Measurements from ENCODE around the gene SLC6A3. TPM values are rescaled to one million over a fixed set of nuclear protein-coding genes. Genes with fewer than 3 reads are reported as not detected.

The SLC6A3 gene
- polyA plus RNA-seq, 1 experiment, result not detected

DNA sequence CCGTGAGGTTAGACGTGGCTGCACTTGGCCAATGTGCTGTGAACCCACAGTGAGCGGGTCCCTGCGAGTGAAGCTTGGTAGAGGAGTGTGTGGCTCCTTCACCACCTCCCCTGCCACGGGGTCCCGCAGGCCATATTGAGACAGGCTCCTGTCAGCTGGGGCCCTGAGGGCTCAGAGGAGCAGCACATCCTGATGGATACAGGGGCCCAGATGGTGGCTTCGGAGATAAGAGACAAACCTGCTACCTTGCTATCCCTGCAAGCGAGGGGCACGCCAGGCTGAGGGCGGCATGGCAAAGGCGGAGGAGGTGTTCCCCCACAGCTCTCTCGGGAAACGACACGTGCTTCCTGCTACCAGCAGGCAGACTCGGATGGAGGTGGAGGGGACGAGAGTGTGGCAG lies 33.1 kb downstream of the SLC6A3 start:
- no peak overlapping the region for H3K27ac ChIP-seq (ENCODE audit: low read depth, low read length)
- ChIA-PET POLR2A (no interaction called here), CTCF (no interaction called here)
- H3K4me3 ChIP-seq (ENCODE audit: low read depth, low read length), result no peak overlapping the region
- H3K9me3 ChIP-seq (ENCODE audit: control insufficient read depth, insufficient read depth, low read length), result peaks cover 5% of the 10 kb centered on the region; the same call in 1 of the 2 replicates
- peaks cover 8% of the 10 kb centered on the region for H3K27me3 ChIP-seq (ENCODE audit: control insufficient read depth, insufficient read depth, low read length)
- no peak for DNase-seq (ENCODE audit: low read depth, low spot score)
- TF ChIP-seq, protein P1, sequence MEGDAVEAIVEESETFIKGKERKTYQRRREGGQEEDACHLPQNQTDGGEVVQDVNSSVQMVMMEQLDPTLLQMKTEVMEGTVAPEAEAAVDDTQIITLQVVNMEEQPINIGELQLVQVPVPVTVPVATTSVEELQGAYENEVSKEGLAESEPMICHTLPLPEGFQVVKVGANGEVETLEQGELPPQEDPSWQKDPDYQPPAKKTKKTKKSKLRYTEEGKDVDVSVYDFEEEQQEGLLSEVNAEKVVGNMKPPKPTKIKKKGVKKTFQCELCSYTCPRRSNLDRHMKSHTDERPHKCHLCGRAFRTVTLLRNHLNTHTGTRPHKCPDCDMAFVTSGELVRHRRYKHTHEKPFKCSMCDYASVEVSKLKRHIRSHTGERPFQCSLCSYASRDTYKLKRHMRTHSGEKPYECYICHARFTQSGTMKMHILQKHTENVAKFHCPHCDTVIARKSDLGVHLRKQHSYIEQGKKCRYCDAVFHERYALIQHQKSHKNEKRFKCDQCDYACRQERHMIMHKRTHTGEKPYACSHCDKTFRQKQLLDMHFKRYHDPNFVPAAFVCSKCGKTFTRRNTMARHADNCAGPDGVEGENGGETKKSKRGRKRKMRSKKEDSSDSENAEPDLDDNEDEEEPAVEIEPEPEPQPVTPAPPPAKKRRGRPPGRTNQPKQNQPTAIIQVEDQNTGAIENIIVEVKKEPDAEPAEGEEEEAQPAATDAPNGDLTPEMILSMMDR (IDR thresholded peaks at IDR 0.05; ENCODE audit: low read depth, low read length), result no peak

GRCh38 chr5:1411099-1411498 lies 34.1 kb downstream of the SLC6A3 start:
- TF ChIP-seq, protein P1 (IDR thresholded peaks at IDR 0.05; ENCODE audit: low read depth, low read length), result no peak
- CTCF ChIA-PET, result no interaction called here

GRCh38 chr5:1410156-1411014 lies 34.9 kb downstream of the SLC6A3 start:
- H3K27ac ChIP-seq (ENCODE audit: low read depth, low read length), result no peak overlapping the region
- POLR2A ChIA-PET, result no interaction called here
- no peak overlapping the region for H3K4me3 ChIP-seq (ENCODE audit: low read depth, low read length)
- TF ChIP-seq, protein P1 (IDR thresholded peaks at IDR 0.05; ENCODE audit: low read depth, low read length), result no peak
- peaks cover 8% of the 10 kb centered on the region for H3K27me3 ChIP-seq (ENCODE audit: control insufficient read depth, insufficient read depth, low read length)
- CTCF ChIA-PET, result no interaction called here
- DNase-seq (ENCODE audit: low read depth, low spot score), result no peak
- peaks cover 5% of the 10 kb centered on the region; the same call in 1 of the 2 replicates for H3K9me3 ChIP-seq (ENCODE audit: control insufficient read depth, insufficient read depth, low read length)

More at GRCh38 chr5:1411099-1411498, 34.1 kb downstream of the SLC6A3 start:
- Histone ChIP-seq H3K27me3 (ENCODE audit: control insufficient read depth, insufficient read depth, low read length) (peaks cover 8% of the 10 kb centered on the region), H3K27ac (ENCODE audit: low read depth, low read length) (no peak overlapping the region), H3K4me3 (ENCODE audit: low read depth, low read length) (no peak overlapping the region), H3K9me3 (ENCODE audit: control insufficient read depth, insufficient read depth, low read length) (peaks cover 5% of the 10 kb centered on the region; the same call in 1 of the 2 replicates)
- DNase-seq (ENCODE audit: low read depth, low spot score), result no peak
- POLR2A ChIA-PET, result no interaction called here

DNA sequence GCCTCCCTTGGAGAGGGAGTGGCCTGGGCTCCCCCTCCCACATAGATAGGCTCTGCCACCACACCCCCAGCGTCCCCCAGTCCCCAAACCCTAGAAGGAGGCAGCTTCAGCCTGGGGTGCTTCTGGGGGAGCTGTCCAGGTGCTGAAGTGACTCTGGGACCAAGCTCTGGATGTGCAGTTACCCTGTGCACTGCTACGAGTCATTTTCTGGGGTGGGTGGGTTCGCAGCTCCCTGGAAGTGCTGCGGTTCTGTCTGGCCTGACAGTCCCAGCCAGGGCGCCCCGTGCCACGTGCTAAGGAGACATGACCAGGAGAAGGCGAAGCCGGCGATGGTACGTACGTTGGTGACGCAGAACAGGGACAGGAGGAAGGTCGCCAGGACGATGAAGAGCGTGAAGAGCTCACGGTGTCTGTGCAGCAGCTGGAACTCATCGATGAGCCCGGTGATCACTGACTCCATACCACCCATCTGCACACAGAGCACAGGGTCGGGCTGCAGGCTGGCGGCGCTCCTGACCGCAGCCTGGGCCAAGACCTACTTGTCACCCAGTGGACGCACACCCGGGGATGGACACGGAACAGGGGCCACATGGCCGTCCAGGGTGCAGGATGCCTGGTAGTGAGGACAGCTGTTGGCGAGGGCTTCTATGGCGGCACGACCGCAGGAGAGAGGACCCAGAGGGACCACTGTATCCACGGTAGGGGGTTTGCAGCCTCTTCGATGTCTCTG lies 35.7 kb downstream of the SLC6A3 start:
- no peak for DNase-seq (ENCODE audit: low read depth, low spot score)
- Histone ChIP-seq H3K4me3 (ENCODE audit: low read depth, low read length) (no peak overlapping the region), H3K27ac (ENCODE audit: low read depth, low read length) (no peak overlapping the region), H3K27me3 (ENCODE audit: control insufficient read depth, insufficient read depth, low read length) (peaks cover 8% of the 10 kb centered on the region), H3K9me3 (ENCODE audit: control insufficient read depth, insufficient read depth, low read length) (peaks cover 5% of the 10 kb centered on the region; the same call in 1 of the 2 replicates)
- POLR2A ChIA-PET, result no interaction called here
- CTCF ChIA-PET, result no interaction called here
- TF ChIP-seq, protein P1 (IDR thresholded peaks at IDR 0.05; ENCODE audit: low read depth, low read length), result no peak

All from AG04450 (cell line).